Transverse colon (tissue), 3 donors: ENCODE results near the gene PLCXD3.

Experiments
- CTCF ChIP-seq, 5 experiments: fragments of 200-600 bp in 3 of 5; fragments of 450-650 bp in 2 of 5; sonication (generic) in 3 of 5; IDR thresholded peaks; 1 replicate in 2 of 5; 2 replicates in 3 of 5; pipeline ENCODE4 v1.5.1; 2016 to 2017; ENCODE audit warnings: antibody characterized with exemption in 5 of 5, inconsistent platforms in 3 of 5, mild to moderate bottlenecking in 2 of 5, moderate library complexity in 1 of 5
- EP300 ChIP-seq: sonication (generic); formaldehyde crosslinking; IDR thresholded peaks from one replicate; pipeline ENCODE4 v1.6.1; 2017; ENCODE audit warnings: antibody characterized with exemption, low read depth
- POLR2A ChIP-seq: fragments of 450-650 bp; IDR thresholded peaks from one replicate; pipeline ENCODE4 v1.6.1; 2016; ENCODE audit warnings: antibody characterized with exemption, mild to moderate bottlenecking, moderate library complexity

GRCh38 chr5:41410307-41410706 is 100.1 kb downstream of the PLCXD3 start:
- TF ChIP-seq EP300 (no peak), CTCF (IDR thresholded peaks at IDR 0.05) (no peak), POLR2A (no peak)
